Stimulated activated naive CD8-positive, alpha-beta T cell treated with anti-CD3 and anti-CD28 coated beads, Interleukin-15, Interleukin-2, amounts not matched to agents 100 U/mL and 50 U/mL, for 24 hours (primary cell): ENCODE results near the gene DGKQ.
"Not testable (repeated sequence)": the region's sequence is repeated elsewhere in the genome, so short reads cannot be mapped to it uniquely, and the experiment has no call there.

Experiments used
- ATAC-seq: fragments of 150-1000 bp; cut with Tn5 transposase; one replicate; pipeline ENCODE4 v1.10.0; 2021
- DNase-seq: peaks from one replicate; pipeline ENCODE4 v3.0.0; 2021

The DGKQ gene

GRCh38 chr4:1009542-1010394, 36.4 kb upstream of the DGKQ start:
- DNase-seq (peak; percentile 82), ATAC-seq (peak; percentile 49)

- peak; percentile 29 for DNase-seq
- no peak for ATAC-seq
Measured at GRCh38 chr4:1008840-1009541, 35.6 kb upstream of the DGKQ start.

GRCh38 chr4:1006856-1007255, 33.5 kb upstream of the DGKQ start:
- DNase-seq (no peak), ATAC-seq (no peak)

GRCh38 chr4:1004557-1005485, 31.5 kb upstream of the DGKQ start:
- no peak for DNase-seq
- ATAC-seq, result no peak

GRCh38 chr4:1004071-1004418, 30.7 kb upstream of the DGKQ start:
- ATAC-seq, result no peak
- no peak for DNase-seq

GRCh38 chr4:1003271-1004070, 30.1 kb upstream of the DGKQ start:
- DNase-seq (no peak), ATAC-seq (no peak)

- ATAC-seq (no peak), DNase-seq (no peak)
Measured at GRCh38 chr4:1002631-1003251, 29.4 kb upstream of the DGKQ start.

- ATAC-seq, result no peak
- DNase-seq, result no peak
Measured at GRCh38 chr4:1002131-1002630, 28.8 kb upstream of the DGKQ start.

- no peak for ATAC-seq
- DNase-seq, result no peak
Measured at GRCh38 chr4:1001561-1002130, 28.3 kb upstream of the DGKQ start.

GRCh38 chr4:1000686-1001260, 27.4 kb upstream of the DGKQ start:
- no peak for ATAC-seq

GRCh38 chr4:999882-1000425, 26.6 kb upstream of the DGKQ start:
- ATAC-seq, result no peak
- DNase-seq, result no peak

More at GRCh38 chr4:1000686-1001260, 27.4 kb upstream of the DGKQ start:
- DNase-seq, result no peak

- not testable (repeated sequence) for ATAC-seq
Measured at GRCh38 chr4:999240-999863, 26.0 kb upstream of the DGKQ start.

GRCh38 chr4:998096-998691, 24.8 kb upstream of the DGKQ start:
- no peak for DNase-seq
- ATAC-seq, result peak; percentile 5

More at GRCh38 chr4:999240-999863, 26.0 kb upstream of the DGKQ start:
- DNase-seq, result not testable (repeated sequence)

GRCh38 chr4:997375-998071, 24.2 kb upstream of the DGKQ start:
- ATAC-seq (no peak), DNase-seq (no peak)

GRCh38 chr4:996997-997374, 23.6 kb upstream of the DGKQ start:
- ATAC-seq, result no peak
- DNase-seq, result no peak

GRCh38 chr4:996030-996996, 22.9 kb upstream of the DGKQ start:
- DNase-seq (no peak), ATAC-seq (no peak)
